Measurements from ENCODE around the gene REV1.

DNA sequence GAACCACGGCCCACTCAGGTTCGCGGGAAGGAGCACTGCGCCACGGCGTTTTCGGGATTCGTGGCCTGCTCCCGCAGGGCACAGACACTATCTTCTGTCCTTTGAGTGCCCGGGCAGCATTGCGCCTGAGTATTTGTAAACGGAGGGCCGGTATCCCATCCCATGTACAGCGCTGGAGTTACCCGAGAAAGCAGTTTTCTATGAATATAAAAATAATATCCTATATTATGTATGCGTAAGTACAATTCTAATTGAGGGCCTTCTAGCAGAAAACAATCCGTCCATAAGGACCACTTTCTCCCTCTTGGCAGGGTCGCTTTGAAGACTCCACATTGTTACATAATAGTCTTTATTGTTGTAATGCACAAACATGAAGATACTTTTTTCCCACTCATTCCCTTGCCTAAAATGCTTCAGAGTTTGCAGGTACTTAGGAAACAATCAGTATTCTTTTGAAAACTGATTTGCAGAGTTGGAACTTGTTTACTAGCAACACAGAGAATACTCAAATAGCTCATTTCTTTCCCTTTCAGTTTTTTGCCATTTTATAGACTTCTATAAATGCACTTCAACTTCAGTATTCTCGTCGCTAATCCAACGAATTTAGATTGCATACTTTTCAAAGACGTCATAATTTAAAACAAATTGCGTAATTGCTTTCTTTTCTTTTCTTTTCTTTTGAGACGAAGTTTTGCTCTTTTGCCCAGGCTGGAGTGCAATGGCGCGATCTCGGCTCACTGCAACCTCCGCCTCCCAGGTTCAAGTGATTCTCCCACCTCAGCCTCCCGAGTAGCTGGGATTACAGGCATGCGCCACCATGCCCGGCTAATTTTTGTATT is 1.0 kb upstream of the REV1 start:
- TF ChIP-seq CTCF (IDR thresholded peaks at IDR 0.05) (no peak), POLR2A (IDR thresholded peaks at IDR 0.05) (no peak)
